ENCODE measurements around the gene CORO2A.

Gene CORO2A

DNA sequence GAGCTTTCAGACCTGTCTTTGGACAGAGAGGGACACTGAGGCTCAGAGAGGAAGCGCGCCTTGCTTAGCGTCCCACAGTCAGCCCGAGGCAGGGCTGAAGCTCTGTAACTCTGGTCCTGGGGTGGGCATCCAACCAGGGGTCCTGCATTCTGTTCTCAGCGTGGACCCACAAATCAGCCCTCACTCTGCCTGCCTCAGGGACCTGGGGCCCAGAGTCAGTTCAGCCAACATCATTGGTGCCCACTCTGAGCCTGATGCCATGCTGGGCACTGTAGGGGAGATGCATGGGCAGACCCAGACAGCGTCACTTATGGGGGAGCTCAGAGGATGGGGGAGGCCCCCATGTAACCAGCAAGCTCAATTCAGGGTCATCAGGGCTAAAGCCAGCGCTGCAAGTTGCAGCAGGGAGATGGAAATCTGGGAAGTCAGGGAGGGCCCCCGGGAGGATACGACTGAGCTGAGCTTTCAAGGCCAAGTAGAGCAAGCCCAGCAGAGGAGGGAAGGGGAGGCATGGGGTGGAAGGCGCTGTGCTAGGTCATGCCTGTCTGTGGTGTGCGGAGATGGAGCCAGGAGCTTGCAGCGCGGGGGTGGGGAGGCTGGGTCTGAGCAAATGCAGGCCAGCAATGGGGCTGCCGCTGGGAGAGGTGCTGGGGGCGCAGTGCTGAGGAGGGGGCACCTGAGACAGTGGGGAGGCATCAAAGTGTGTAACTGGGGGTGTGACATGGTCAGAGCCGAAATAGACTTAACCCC, 21.1 kb downstream of the CORO2A start:
- in situ Hi-C loops (cut with MboI; ENCODE audit: low pct_unique_long_range_greater_than_20kb, low sequenced_read_pairs, unreplicated experiment), result no loop called here
- TF ChIP-seq, protein P1, sequence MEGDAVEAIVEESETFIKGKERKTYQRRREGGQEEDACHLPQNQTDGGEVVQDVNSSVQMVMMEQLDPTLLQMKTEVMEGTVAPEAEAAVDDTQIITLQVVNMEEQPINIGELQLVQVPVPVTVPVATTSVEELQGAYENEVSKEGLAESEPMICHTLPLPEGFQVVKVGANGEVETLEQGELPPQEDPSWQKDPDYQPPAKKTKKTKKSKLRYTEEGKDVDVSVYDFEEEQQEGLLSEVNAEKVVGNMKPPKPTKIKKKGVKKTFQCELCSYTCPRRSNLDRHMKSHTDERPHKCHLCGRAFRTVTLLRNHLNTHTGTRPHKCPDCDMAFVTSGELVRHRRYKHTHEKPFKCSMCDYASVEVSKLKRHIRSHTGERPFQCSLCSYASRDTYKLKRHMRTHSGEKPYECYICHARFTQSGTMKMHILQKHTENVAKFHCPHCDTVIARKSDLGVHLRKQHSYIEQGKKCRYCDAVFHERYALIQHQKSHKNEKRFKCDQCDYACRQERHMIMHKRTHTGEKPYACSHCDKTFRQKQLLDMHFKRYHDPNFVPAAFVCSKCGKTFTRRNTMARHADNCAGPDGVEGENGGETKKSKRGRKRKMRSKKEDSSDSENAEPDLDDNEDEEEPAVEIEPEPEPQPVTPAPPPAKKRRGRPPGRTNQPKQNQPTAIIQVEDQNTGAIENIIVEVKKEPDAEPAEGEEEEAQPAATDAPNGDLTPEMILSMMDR (IDR thresholded peaks at IDR 0.05; ENCODE audit: extremely low read depth, insufficient read depth, missing control alignments), result no peak
- no peak for DNase-seq (ENCODE audit: low spot score)

GRCh38 chr9:98168941-98169488, 23.4 kb downstream of the CORO2A start:
- DNase-seq (ENCODE audit: low spot score), result peak; percentile 93
- TF ChIP-seq, protein P1 (IDR thresholded peaks at IDR 0.05; ENCODE audit: extremely low read depth, insufficient read depth, missing control alignments), result no peak
- in situ Hi-C loops (cut with MboI; ENCODE audit: low pct_unique_long_range_greater_than_20kb, low sequenced_read_pairs, unreplicated experiment), result no loop called here

DNA sequence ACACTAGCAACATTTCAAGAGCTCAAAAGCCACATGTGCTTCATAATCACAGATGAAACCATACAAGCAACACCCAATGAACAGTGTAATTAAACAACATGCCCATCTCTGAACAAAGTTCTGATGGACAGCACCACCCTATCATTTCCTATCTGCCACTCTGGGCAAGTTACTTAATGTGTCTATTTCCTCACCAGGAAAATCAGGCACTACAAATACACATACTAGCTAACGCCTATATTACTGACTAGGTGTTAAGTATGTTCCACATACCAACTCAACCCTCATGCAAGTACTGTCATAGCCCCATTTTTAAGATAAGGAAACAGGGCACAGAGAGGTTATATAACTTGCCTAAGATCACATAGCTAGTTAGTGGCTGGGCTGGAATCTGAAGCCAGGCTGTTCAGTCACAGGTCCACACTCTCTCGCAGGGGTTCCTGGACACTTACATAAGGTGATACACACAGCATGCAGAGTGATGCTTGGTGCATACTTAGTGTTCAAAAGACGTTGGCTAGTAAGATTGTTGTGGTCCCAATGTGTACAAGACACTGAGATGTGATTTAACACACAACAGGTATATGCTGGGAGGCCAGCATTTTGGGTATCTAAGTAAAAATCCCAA, 24.2 kb downstream of the CORO2A start:
- TF ChIP-seq, protein P1 (IDR thresholded peaks at IDR 0.05; ENCODE audit: extremely low read depth, insufficient read depth, missing control alignments), result no peak
- no peak for DNase-seq (ENCODE audit: low spot score)
- in situ Hi-C loops (cut with MboI; ENCODE audit: low pct_unique_long_range_greater_than_20kb, low sequenced_read_pairs, unreplicated experiment), result no loop called here

- in situ Hi-C loops (cut with MboI; ENCODE audit: low pct_unique_long_range_greater_than_20kb, low sequenced_read_pairs, unreplicated experiment), result no loop called here
- TF ChIP-seq, protein P1 (IDR thresholded peaks at IDR 0.05; ENCODE audit: extremely low read depth, insufficient read depth, missing control alignments), result no peak
- no peak for DNase-seq (ENCODE audit: low spot score)
Measured at GRCh38 chr9:98164912-98165311, 27.5 kb downstream of the CORO2A start.

GRCh38 chr9:98162613-98163012, 29.8 kb downstream of the CORO2A start:
- TF ChIP-seq, protein P1 (IDR thresholded peaks at IDR 0.05; ENCODE audit: extremely low read depth, insufficient read depth, missing control alignments), result no peak
- in situ Hi-C loops (cut with MboI; ENCODE audit: low pct_unique_long_range_greater_than_20kb, low sequenced_read_pairs, unreplicated experiment), result no loop called here
- no peak for DNase-seq (ENCODE audit: low spot score)

DNA sequence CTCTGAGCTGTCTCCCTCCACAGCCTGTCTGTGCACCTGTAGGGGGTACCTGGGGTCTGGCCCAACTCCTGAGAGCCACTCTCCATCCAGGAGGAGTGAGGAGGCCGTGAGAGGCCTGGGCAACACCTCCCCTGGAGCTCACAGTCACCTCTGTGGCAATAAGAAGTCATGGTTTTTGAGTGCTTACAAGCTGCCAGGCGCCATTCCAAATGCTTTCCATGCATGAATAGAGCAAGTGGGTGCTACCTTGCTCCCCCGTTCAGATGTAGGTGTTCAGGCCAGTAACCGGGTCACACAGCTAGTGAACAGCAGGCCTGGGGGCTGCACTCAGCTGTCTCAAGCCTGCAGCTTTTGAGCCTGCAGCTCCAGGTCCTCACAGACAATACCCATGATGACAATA, 30.6 kb downstream of the CORO2A start:
- no peak for DNase-seq (ENCODE audit: low spot score)
- in situ Hi-C loops (cut with MboI; ENCODE audit: low pct_unique_long_range_greater_than_20kb, low sequenced_read_pairs, unreplicated experiment), result no loop called here

More for the DNA sequence above, 30.6 kb downstream of the CORO2A start:
- TF ChIP-seq, protein P1 (IDR thresholded peaks at IDR 0.05; ENCODE audit: extremely low read depth, insufficient read depth, missing control alignments), result no peak
